GM12878 (cell line): Measurements from ENCODE around the gene ISLR. TPM values are rescaled to one million over a fixed set of nuclear protein-coding genes. Genes with fewer than 3 reads are reported as not detected.
A peak's percentile ranks its signal among the peaks of the same experiment; 100 is the strongest.

ENCODE experiments used
- ATAC-seq: fragments of 200-7000 bp; cut with Tn5 transposase; 3 replicates; pipeline ENCODE4 v1.9.1; 2020; ENCODE audit warnings: mild to moderate bottlenecking, moderate library complexity
- BruUV-seq: library from RNA; stranded (reverse); fragments of 400-500 nt; replicated peaks from 2 replicates; lab custom pipeline; 2021; lab: Mats Ljungman, UMichigan
- CTCF ChIA-PET: fragments of 300-600 bp; sonication (Branson Sonifier 250); formaldehyde crosslinking; extraction: SDS; loops from one replicate; lab custom pipeline; 2021; ENCODE audit warnings: inconsistent platforms; lab: Yijun Ruan, JAX
- POLR2A ChIA-PET: fragments of 350-600 bp; formaldehyde crosslinking; extraction: SDS; loops from one replicate; lab custom pipeline; 2021; ENCODE audit warnings: inconsistent platforms; lab: Charles Lee
- RAD21 ChIA-PET: fragments of 300-600 bp; sonication (Branson Sonifier 250); formaldehyde crosslinking; loops from one replicate; lab custom pipeline; 2023; ENCODE audit warnings: antibody characterized with exemption; ENCODE audit not compliant: unreplicated experiment; lab: Charles Lee
- SMC1A ChIA-PET: fragments of 300-600 bp; sonication (Branson Sonifier 250); formaldehyde crosslinking; loops from one replicate; lab custom pipeline; 2023; ENCODE audit not compliant: unreplicated experiment, uncharacterized antibody; lab: Charles Lee
- DNase-seq: peaks from one replicate; pipeline ENCODE4 v3.0.0-alpha.2; 2011; ENCODE audit warnings: low read depth, low spot score
- FAIRE-seq: peaks from 3 replicates; lab custom pipeline; 2011; peaks lifted over from hg19 to GRCh38; lab: Jason Lieb, UNC
- H2AFZ ChIP-seq: 2 replicates; pipeline ENCODE4 v1.6.0; 2011; ENCODE audit warnings: low read depth, low read length, control low read depth; ENCODE audit not compliant: control insufficient read depth
- H3K27ac ChIP-seq: 2 replicates; pipeline ENCODE4 v1.5.1; 2011; ENCODE audit warnings: control low read depth; ENCODE audit not compliant: control insufficient read depth, insufficient read depth
- H3K27me3 ChIP-seq, 2 experiments: replicated peaks in 1 of 2; 2 replicates each; pipeline versions ENCODE4 v1.6.0 to v1.6.1; 2011; ENCODE audit warnings: low read length in 1 of 2; ENCODE audit not compliant: control insufficient read depth in 2 of 2, insufficient read depth in 2 of 2
- H3K36me3 ChIP-seq, 2 experiments: 2 replicates each; pipeline ENCODE4 v1.5.1; 2011; ENCODE audit warnings: low read length in 1 of 2; ENCODE audit not compliant: control insufficient read depth in 2 of 2, insufficient read depth in 2 of 2
- H3K4me1 ChIP-seq: 2 replicates; pipeline ENCODE4 v1.6.1; 2011; ENCODE audit warnings: mild to moderate bottlenecking, low read length, moderate library complexity, mixed read lengths; ENCODE audit not compliant: control insufficient read depth, insufficient read depth
- H3K4me2 ChIP-seq: 2 replicates; pipeline ENCODE4 v1.6.0; 2011; ENCODE audit warnings: control low read depth; ENCODE audit not compliant: control insufficient read depth, insufficient read depth
- H3K4me3 ChIP-seq: fragments of 200-600 bp; sonication (generic); 2 replicates; pipeline ENCODE4 v1.5.1; 2016
- H3K79me2 ChIP-seq: 2 replicates; pipeline ENCODE4 v1.6.0; 2011; ENCODE audit warnings: low read length; ENCODE audit not compliant: control insufficient read depth, insufficient read depth
- H3K9ac ChIP-seq: 2 replicates; pipeline ENCODE4 v1.8.0; 2011; ENCODE audit warnings: low read length, control low read depth, mixed read lengths; ENCODE audit not compliant: control insufficient read depth, insufficient read depth
- H3K9me3 ChIP-seq: replicated peaks from 3 replicates; pipeline ENCODE4 v1.5.1; 2011; ENCODE audit warnings: mild to moderate bottlenecking, low read length; ENCODE audit not compliant: control insufficient read depth, insufficient read depth
- H4K20me1 ChIP-seq: 2 replicates; pipeline ENCODE4 v1.6.0; 2011; ENCODE audit not compliant: control insufficient read depth, insufficient read depth
- BCL11A ChIP-seq: IDR thresholded peaks from 2 replicates; pipeline ENCODE4 v1.6.1; 2011; ENCODE audit warnings: low read depth, low read length
- BRCA1 ChIP-seq: IDR thresholded peaks from 2 replicates; pipeline ENCODE4 v1.6.1; 2011; ENCODE audit warnings: low read depth, low read length, improper control_type of control experiment
- CEBPZ ChIP-seq: fragments of 150-350 bp; IDR thresholded peaks from 2 replicates; pipeline ENCODE4 v1.6.1; 2016; ENCODE audit warnings: low read depth, low read length
- CREB1 ChIP-seq: IDR thresholded peaks from 2 replicates; pipeline ENCODE4 v1.6.1; 2012; ENCODE audit warnings: low read depth, mild to moderate bottlenecking, inconsistent platforms
- CREM ChIP-seq: IDR thresholded peaks from 2 replicates; pipeline ENCODE4 v1.6.1; 2014; ENCODE audit warnings: antibody characterized with exemption, low read depth
- EED ChIP-seq: sonication (generic); IDR thresholded peaks from 2 replicates; pipeline ENCODE4 v1.6.1; 2016; ENCODE audit warnings: antibody characterized with exemption, low read depth
- EP300 ChIP-seq, 2 experiments: fragments of 150-350 bp in 1 of 2; IDR thresholded peaks; 2 replicates each; pipeline ENCODE4 v1.6.1; 2011 to 2012; ENCODE audit warnings: low read depth in 2 of 2, low read length in 2 of 2, borderline replicate concordance in 1 of 2, improper control_type of control experiment in 1 of 2, inconsistent platforms in 1 of 2; ENCODE audit not compliant: control insufficient read depth in 1 of 2
- HDAC2 ChIP-seq: fragments of 200-600 bp; sonication (generic); IDR thresholded peaks from 2 replicates; pipeline ENCODE4 v1.6.1; 2017
- JUNB ChIP-seq: IDR thresholded peaks from 2 replicates; pipeline ENCODE4 v1.6.1; 2016; ENCODE audit warnings: antibody characterized with exemption, mild to moderate bottlenecking
- MEF2A ChIP-seq: IDR thresholded peaks from 2 replicates; pipeline ENCODE4 v1.6.1; 2011; ENCODE audit warnings: low read depth, mild to moderate bottlenecking, low read length, moderate library complexity; ENCODE audit not compliant: insufficient read depth
- MEF2B ChIP-seq: fragments of 450-650 bp; IDR thresholded peaks from 2 replicates; pipeline ENCODE4 v1.6.1; 2018; ENCODE audit warnings: mild to moderate bottlenecking, moderate library complexity; ENCODE audit not compliant: partially characterized antibody, poor library complexity, severe bottlenecking
- MTA2 ChIP-seq: fragments of 450-650 bp; IDR thresholded peaks from 2 replicates; pipeline ENCODE4 v1.6.1; 2016; ENCODE audit warnings: low read depth, mild to moderate bottlenecking, moderate library complexity
- PAX5 ChIP-seq: IDR thresholded peaks from 2 replicates; pipeline ENCODE4 v1.6.1; 2011; ENCODE audit warnings: low read depth, low read length, borderline replicate concordance
- RB1 ChIP-seq: fragments of 450-650 bp; formaldehyde crosslinking; IDR thresholded peaks from 2 replicates; pipeline ENCODE4 v1.6.1; 2017; ENCODE audit warnings: mild to moderate bottlenecking, borderline replicate concordance
- SMAD5 ChIP-seq: IDR thresholded peaks from 2 replicates; pipeline ENCODE4 v1.6.1; 2016; ENCODE audit warnings: antibody characterized with exemption, low read depth
- SPI1 ChIP-seq: IDR thresholded peaks from 2 replicates; pipeline ENCODE4 v1.6.1; 2011; ENCODE audit warnings: low read depth, mild to moderate bottlenecking, low read length, moderate library complexity, borderline replicate concordance; ENCODE audit not compliant: insufficient read depth
- TCF7 ChIP-seq: IDR thresholded peaks from 2 replicates; pipeline ENCODE4 v1.6.1; 2014; ENCODE audit warnings: antibody characterized with exemption, borderline replicate concordance
- whole genome bisulfite sequencing: methylation state at CpG from one replicate; pipeline ENCODE4 v1.1.6; 2016; ENCODE audit warnings: low lambda C conversion rate; ENCODE audit not compliant: insufficient replicate concordance, insufficient coverage; ENCODE audit errors: missing lambda C conversion rate; 5-methylcytosine and 5-hydroxymethylcytosine counted together
- in situ Hi-C: fragments of 300-500 bp; cut with MboI; formaldehyde crosslinking; loops from 9 replicates; pipeline ENCODE4 v1.14.3; 2018; ENCODE audit warnings: mixed read lengths
- intact Hi-C: fragments of 100-400 bp; cut with micrococcal nuclease; formaldehyde crosslinking; loops from one replicate; pipeline ENCODE4 v1.14.2; 2022; ENCODE audit not compliant: unreplicated experiment
- polyA plus RNA-seq, 11 experiments: library from polyadenylated mRNA; depleted of rRNA in 4 of 11; unstranded in 6 of 11; stranded (reverse) in 5 of 11; fragments of >200 nt; fragmentation: Nextera tagmentation in 4 of 11; fragmentation: Illumina TruSeq in 1 of 11; extraction: Ambion mirVana in 4 of 11; extraction: Trizol in 1 of 11; gene quantifications; 1 replicate in 1 of 11; 2 replicates in 10 of 11; pipeline versions ENCODE4 v1.2.1 to v1.2.3, GENCODE V29; 2011 to 2016; ENCODE audit warnings: inconsistent platforms in 2 of 11, missing spikeins in 2 of 11, low read depth in 1 of 11
- total RNA-seq, 4 experiments: library from RNA; depleted of rRNA in 3 of 4; stranded (reverse); fragments of >200 nt in 3 of 4; fragmentation: Illumina TruSeq in 1 of 4; extraction: Trizol in 1 of 4; gene quantifications; 2 replicates each; pipeline versions ENCODE4 v1.2.1 to v1.2.3, GENCODE V29; 2013 to 2021
- TF ChIP-seq, protein P1 (sequence below): fragments of 450-650 bp; IDR thresholded peaks from 2 replicates; pipeline ENCODE4 v1.6.1; 2017; ENCODE audit warnings: low read depth, mild to moderate bottlenecking, moderate library complexity
- TF ChIP-seq, protein P2 (sequence below): fragments of 450-650 bp; IDR thresholded peaks from 2 replicates; pipeline ENCODE4 v1.6.1; 2016; ENCODE audit warnings: mild to moderate bottlenecking

Gene ISLR
- total and polyA plus RNA-seq, 10 of the 15 experiments (the other 5 are each of a cell fraction or from before 2014, with no cell fraction given): 0.03 to 1.8 (median 0.54) TPM

GRCh38 chr15:74208901-74209559 lies 35.5 kb downstream of the ISLR start:
- Histone ChIP-seq H3K9me3 (no peaks in the 10 kb centered on the region), H3K36me3 (no peaks in the 10 kb centered on the region), H3K27me3 (no peaks in the 10 kb centered on the region; a peak in 1 of 4 replicates), H2AFZ (no peak overlapping the region), H3K9ac (no peak overlapping the region), H3K4me1 (peaks cover 40% of the 10 kb centered on the region), H3K27ac (no peak overlapping the region), H3K4me2 (0 out of 2 replicates have a peak overlapping the region, but pooled peaks have one; percentile 17), H3K4me3 (no peak overlapping the region), H3K79me2 (no peaks in the 10 kb centered on the region), H4K20me1 (no peaks in the 10 kb centered on the region)
- CTCF ChIA-PET: no interaction called here
- DNase-seq (no peak), FAIRE-seq (no peak), ATAC-seq (peak; percentile 12; the same call in 1 of the 3 replicates)
- no TSS peak for BruUV-seq
- intact Hi-C loops (no loop called here), in situ Hi-C loops (no loop called here)
- SMC1A ChIA-PET: no interaction called here
- POLR2A ChIA-PET: no interaction called here
- 47% methylated on average over 11 of the region's 11 CpGs for WGBS
- RAD21 ChIA-PET: no interaction called here
- TF ChIP-seq, protein P1, sequence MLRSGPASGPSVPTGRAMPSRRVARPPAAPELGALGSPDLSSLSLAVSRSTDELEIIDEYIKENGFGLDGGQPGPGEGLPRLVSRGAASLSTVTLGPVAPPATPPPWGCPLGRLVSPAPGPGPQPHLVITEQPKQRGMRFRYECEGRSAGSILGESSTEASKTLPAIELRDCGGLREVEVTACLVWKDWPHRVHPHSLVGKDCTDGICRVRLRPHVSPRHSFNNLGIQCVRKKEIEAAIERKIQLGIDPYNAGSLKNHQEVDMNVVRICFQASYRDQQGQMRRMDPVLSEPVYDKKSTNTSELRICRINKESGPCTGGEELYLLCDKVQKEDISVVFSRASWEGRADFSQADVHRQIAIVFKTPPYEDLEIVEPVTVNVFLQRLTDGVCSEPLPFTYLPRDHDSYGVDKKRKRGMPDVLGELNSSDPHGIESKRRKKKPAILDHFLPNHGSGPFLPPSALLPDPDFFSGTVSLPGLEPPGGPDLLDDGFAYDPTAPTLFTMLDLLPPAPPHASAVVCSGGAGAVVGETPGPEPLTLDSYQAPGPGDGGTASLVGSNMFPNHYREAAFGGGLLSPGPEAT: no peak
- peak; percentile 48; the same call in 1 of the 2 replicates for TF ChIP-seq EED
- no peak for TF ChIP-seq TCF7
- TF ChIP-seq MTA2: no peak
- no peak for TF ChIP-seq PAX5
- TF ChIP-seq EP300 (IDR thresholded peaks at IDR 0.05; ENCODE audit: borderline replicate concordance in 1 of 2, control insufficient read depth in 1 of 2, low read depth in 2 of 2, low read length in 2 of 2): no peak
- no peak for TF ChIP-seq MEF2A
- TF ChIP-seq RB1: no peak
- TF ChIP-seq SMAD5: no peak
- TF ChIP-seq BCL11A: no peak
- no peak for TF ChIP-seq CREB1
- TF ChIP-seq, protein P2, sequence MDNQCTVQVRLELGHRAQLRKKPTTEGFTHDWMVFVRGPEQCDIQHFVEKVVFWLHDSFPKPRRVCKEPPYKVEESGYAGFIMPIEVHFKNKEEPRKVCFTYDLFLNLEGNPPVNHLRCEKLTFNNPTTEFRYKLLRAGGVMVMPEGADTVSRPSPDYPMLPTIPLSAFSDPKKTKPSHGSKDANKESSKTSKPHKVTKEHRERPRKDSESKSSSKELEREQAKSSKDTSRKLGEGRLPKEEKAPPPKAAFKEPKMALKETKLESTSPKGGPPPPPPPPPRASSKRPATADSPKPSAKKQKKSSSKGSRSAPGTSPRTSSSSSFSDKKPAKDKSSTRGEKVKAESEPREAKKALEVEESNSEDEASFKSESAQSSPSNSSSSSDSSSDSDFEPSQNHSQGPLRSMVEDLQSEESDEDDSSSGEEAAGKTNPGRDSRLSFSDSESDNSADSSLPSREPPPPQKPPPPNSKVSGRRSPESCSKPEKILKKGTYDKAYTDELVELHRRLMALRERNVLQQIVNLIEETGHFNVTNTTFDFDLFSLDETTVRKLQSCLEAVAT: no peak
- no peak for TF ChIP-seq BRCA1
- TF ChIP-seq CREM: no peak
- TF ChIP-seq MEF2B: peak; percentile 39
- TF ChIP-seq JUNB: no peak
- 0 out of 2 replicates have a peak, but pooled peaks have one; percentile 23 for TF ChIP-seq SPI1
- TF ChIP-seq HDAC2: no peak
- no peak for TF ChIP-seq CEBPZ
